HUES64 (cell line): Measurements from ENCODE around the gene CELF1.

ENCODE experiments used
- H3K27ac ChIP-seq: 2 replicates; pipeline ENCODE4 v1.7.0; 2013; ENCODE audit warnings: low read depth, low read length, inconsistent platforms
- H3K27me3 ChIP-seq: 2 replicates; pipeline ENCODE4 v1.6.1; 2013; ENCODE audit warnings: mild to moderate bottlenecking, low read length; ENCODE audit not compliant: insufficient read depth
- H3K36me3 ChIP-seq: 2 replicates; pipeline ENCODE4 v1.6.1; 2013; ENCODE audit warnings: mild to moderate bottlenecking, low read length; ENCODE audit not compliant: insufficient read depth
- H3K4me1 ChIP-seq: 2 replicates; pipeline ENCODE4 v1.6.1; 2013; ENCODE audit warnings: mild to moderate bottlenecking, low read length, moderate library complexity; ENCODE audit not compliant: insufficient read depth
- H3K4me3 ChIP-seq: 2 replicates; pipeline ENCODE4 v1.5.1; 2013; ENCODE audit warnings: mild to moderate bottlenecking, low read length, moderate library complexity
- H3K9ac ChIP-seq: 2 replicates; pipeline ENCODE4 v1.6.1; 2013; ENCODE audit warnings: mild to moderate bottlenecking, low read depth, low read length
- H3K9me3 ChIP-seq: 2 replicates; pipeline ENCODE4 v1.6.1; 2013; ENCODE audit warnings: low read depth, low read length; ENCODE audit not compliant: insufficient read depth
- WGBS: fragments of 150-250, 120-280 bp; methylation state at CpG from one replicate; pipeline ENCODE4 v1.1.7; 2013; ENCODE audit warnings: missing lambda C conversion rate; 5-methylcytosine and 5-hydroxymethylcytosine counted together

CELF1 gene

GRCh38 chr11:47518212-47518964 is 34.5 kb downstream of the CELF1 start:
- Histone ChIP-seq H3K36me3 (no peaks in the 10 kb centered on the region), H3K9ac (no peak overlapping the region), H3K27ac (no peak overlapping the region), H3K27me3 (no peaks in the 10 kb centered on the region), H3K4me3 (no peak overlapping the region), H3K4me1 (peaks cover 25% of the 10 kb centered on the region), H3K9me3 (no peaks in the 10 kb centered on the region)
- 86% methylated on average over 3 of the region's 3 CpGs for WGBS

- Histone ChIP-seq H3K27me3 (no peaks in the 10 kb centered on the region), H3K27ac (no peak overlapping the region), H3K4me3 (no peak overlapping the region), H3K36me3 (no peaks in the 10 kb centered on the region), H3K4me1 (peaks cover 27% of the 10 kb centered on the region), H3K9ac (no peak overlapping the region), H3K9me3 (no peaks in the 10 kb centered on the region)
- 94% methylated on average over 10 of the region's 10 CpGs for WGBS
Measured at GRCh38 chr11:47516984-47517853, 35.7 kb downstream of the CELF1 start.

GRCh38 chr11:47516155-47516554 is 36.8 kb downstream of the CELF1 start:
- peaks cover 27% of the 10 kb centered on the region for H3K4me1 ChIP-seq
- no peak overlapping the region for H3K4me3 ChIP-seq
- 95% methylated on average over 3 of the region's 3 CpGs for WGBS
- H3K9ac ChIP-seq = no peak overlapping the region
- no peak overlapping the region for H3K27ac ChIP-seq
- 0 out of 2 replicates have a peak, but pooled peaks cover 3% of the 10 kb centered on the region for H3K36me3 ChIP-seq
- H3K27me3 ChIP-seq = no peaks in the 10 kb centered on the region
- H3K9me3 ChIP-seq = no peaks in the 10 kb centered on the region

GRCh38 chr11:47514825-47515647 is 37.9 kb downstream of the CELF1 start:
- Histone ChIP-seq H3K27ac (no peak overlapping the region), H3K36me3 (0 out of 2 replicates have a peak, but pooled peaks cover 3% of the 10 kb centered on the region), H3K4me1 (peaks cover 29% of the 10 kb centered on the region), H3K9ac (peak overlapping the region; percentile 6; the same call in 1 of the 2 replicates), H3K4me3 (no peak overlapping the region), H3K27me3 (no peaks in the 10 kb centered on the region), H3K9me3 (no peaks in the 10 kb centered on the region)
- WGBS = 81% methylated on average over 4 of the region's 5 CpGs

GRCh38 chr11:47512701-47513100 is 40.2 kb downstream of the CELF1 start:
- H3K36me3 ChIP-seq = 0 out of 2 replicates have a peak, but pooled peaks cover 3% of the 10 kb centered on the region
- no peaks in the 10 kb centered on the region for H3K27me3 ChIP-seq
- H3K4me3 ChIP-seq = no peak overlapping the region
- H3K9ac ChIP-seq = peak overlapping the region; percentile 16; the same call in 1 of the 2 replicates
- H3K9me3 ChIP-seq = no peaks in the 10 kb centered on the region
- H3K27ac ChIP-seq = peak overlapping the region; percentile 78
- 68% methylated on average over 2 of the region's 2 CpGs for WGBS
- H3K4me1 ChIP-seq = peaks cover 48% of the 10 kb centered on the region

- Histone ChIP-seq H3K9ac (no peak overlapping the region), H3K27ac (no peak overlapping the region), H3K27me3 (no peaks in the 10 kb centered on the region), H3K36me3 (0 out of 2 replicates have a peak, but pooled peaks cover 3% of the 10 kb centered on the region), H3K4me1 (peaks cover 52% of the 10 kb centered on the region), H3K4me3 (no peak overlapping the region), H3K9me3 (no peaks in the 10 kb centered on the region)
- WGBS = 93% methylated on average over 7 of the region's 7 CpGs
Measured at GRCh38 chr11:47511917-47512316, 41.0 kb downstream of the CELF1 start.

GRCh38 chr11:47510209-47510608 is 42.7 kb downstream of the CELF1 start:
- no peak overlapping the region for H3K4me3 ChIP-seq
- WGBS = 95% methylated on average over 7 of the region's 7 CpGs
- H3K9me3 ChIP-seq = no peaks in the 10 kb centered on the region
- H3K4me1 ChIP-seq = peaks cover 47% of the 10 kb centered on the region
- no peaks in the 10 kb centered on the region for H3K27me3 ChIP-seq
- H3K27ac ChIP-seq = no peak overlapping the region
- H3K9ac ChIP-seq = no peak overlapping the region
- H3K36me3 ChIP-seq = 0 out of 2 replicates have a peak, but pooled peaks cover 3% of the 10 kb centered on the region

- Histone ChIP-seq H3K4me3 (no peak overlapping the region), H3K9ac (no peak overlapping the region), H3K4me1 (peaks cover 40% of the 10 kb centered on the region), H3K36me3 (0 out of 2 replicates have a peak, but pooled peaks cover 3% of the 10 kb centered on the region), H3K9me3 (no peaks in the 10 kb centered on the region), H3K27me3 (no peaks in the 10 kb centered on the region), H3K27ac (peak overlapping the region; percentile 31; the same call in 1 of the 2 replicates)
- whole genome bisulfite sequencing = 88% methylated on average over 4 of the region's 4 CpGs
Measured at GRCh38 chr11:47509077-47509536, 43.8 kb downstream of the CELF1 start.

GRCh38 chr11:47508240-47508957 is 44.5 kb downstream of the CELF1 start:
- Histone ChIP-seq H3K27ac (peak overlapping the region; percentile 36; the same call in 1 of the 2 replicates), H3K9me3 (no peaks in the 10 kb centered on the region), H3K4me3 (no peak overlapping the region), H3K36me3 (0 out of 2 replicates have a peak, but pooled peaks cover 3% of the 10 kb centered on the region), H3K27me3 (no peaks in the 10 kb centered on the region), H3K4me1 (peaks cover 44% of the 10 kb centered on the region), H3K9ac (no peak overlapping the region)
- WGBS = 76% methylated on average over 8 of the region's 8 CpGs
